HG03097 (cell line): ENCODE data around the gene CTDSPL.

ENCODE experiments used
- ATAC-seq: cut with Tn5 transposase; IDR thresholded peaks from one replicate; pipeline ENCODE4 v1.9.1; 2021; ENCODE audit not compliant: unreplicated experiment, low FRiP score

CTDSPL gene

GRCh38 chr3:37910671-37911400 is 49.2 kb downstream of the CTDSPL start:
- no peak for ATAC-seq

GRCh38 chr3:37912052-37912733 is 50.5 kb downstream of the CTDSPL start:
- no peak for ATAC-seq

- no peak for ATAC-seq
These were observed 51.8 kb downstream of the CTDSPL start for GRCh38 chr3:37913522-37913921.

DNA sequence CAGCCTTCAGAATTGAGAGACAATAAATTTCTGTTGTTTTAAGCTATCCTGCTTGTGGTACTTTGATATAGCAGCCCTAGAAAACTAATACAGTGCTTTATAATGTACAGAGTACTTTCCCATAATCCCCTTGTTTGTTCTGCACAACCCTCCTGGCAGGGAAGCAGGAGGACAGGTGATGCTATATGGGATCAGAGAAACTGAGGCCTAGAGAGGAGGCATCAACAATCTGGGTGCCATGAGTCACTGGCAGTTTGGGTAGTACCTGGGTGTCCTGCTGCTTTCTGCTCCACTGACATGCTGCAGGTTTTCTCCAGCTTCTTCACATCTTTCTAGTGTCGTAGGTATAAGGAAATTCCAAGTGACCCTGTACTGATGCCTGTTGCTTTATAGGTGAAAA is 55.0 kb downstream of the CTDSPL start:
- no peak for ATAC-seq

- ATAC-seq, result no peak
These were observed 56.9 kb downstream of the CTDSPL start for GRCh38 chr3:37918627-37919026.

GRCh38 chr3:37920156-37920699 is 58.5 kb downstream of the CTDSPL start:
- no peak for ATAC-seq

DNA sequence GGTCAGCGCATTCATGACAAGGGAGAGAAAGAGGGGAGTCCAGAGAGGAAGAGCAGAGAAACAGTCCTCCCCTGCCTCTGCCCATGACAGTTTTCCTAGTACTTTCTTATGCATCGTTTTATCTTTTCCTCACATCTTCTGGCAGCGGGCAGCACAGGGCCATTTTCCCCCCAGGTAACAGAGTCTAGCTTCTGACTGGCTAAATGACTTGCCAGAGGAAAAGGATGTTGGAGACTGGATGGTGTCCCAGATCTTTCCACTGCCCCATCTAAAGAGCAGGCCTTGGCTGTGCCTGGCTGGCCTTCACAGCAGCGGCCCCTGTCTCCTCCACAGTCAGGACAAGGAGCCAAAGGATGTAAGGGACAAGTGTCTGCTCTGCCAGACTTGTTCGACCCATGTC is 59.3 kb downstream of the CTDSPL start:
- ATAC-seq, result no peak

DNA sequence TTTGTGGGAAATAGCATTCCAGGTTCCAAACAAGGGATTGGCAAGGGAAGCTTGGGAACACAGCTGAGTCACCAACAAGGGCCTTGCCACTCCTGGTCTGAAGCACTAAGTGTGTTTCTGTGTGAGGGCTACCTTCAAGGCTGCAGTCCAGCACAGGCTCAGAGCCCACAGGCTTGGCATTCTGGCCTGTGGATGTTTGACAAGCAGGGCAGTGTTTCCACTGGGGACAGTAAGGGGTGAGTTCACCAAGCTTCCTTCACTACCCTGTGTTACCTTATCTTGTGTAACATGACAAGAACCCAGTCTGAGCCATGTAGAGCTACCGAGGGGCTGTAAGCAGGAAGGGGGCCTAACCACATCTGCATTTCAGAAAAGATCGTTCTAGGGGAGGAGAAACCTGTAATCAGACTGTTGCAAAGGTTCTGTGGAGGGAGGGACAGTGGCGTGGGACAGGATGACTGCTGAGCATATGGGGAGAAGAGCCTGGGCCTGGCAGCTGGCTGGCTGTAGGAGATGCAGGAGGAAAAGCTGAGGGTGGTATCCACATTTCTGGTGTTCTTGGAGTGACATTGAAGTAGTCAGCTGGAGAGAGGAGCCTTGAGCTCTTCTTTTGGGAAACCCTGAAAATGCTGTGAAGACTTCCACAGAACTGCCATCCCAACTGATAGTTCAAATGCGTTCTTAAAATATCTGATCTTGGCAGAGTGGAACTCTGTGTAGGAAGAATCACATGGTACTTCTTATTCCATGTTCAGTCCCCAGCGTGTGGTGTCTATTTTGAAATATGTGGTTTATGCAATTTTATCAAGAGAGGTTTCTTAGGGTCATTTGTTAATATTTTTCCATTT is 61.3 kb downstream of the CTDSPL start:
- no peak for ATAC-seq

- no peak for ATAC-seq
These were observed 61.9 kb downstream of the CTDSPL start for GRCh38 chr3:37923569-37924040.

DNA sequence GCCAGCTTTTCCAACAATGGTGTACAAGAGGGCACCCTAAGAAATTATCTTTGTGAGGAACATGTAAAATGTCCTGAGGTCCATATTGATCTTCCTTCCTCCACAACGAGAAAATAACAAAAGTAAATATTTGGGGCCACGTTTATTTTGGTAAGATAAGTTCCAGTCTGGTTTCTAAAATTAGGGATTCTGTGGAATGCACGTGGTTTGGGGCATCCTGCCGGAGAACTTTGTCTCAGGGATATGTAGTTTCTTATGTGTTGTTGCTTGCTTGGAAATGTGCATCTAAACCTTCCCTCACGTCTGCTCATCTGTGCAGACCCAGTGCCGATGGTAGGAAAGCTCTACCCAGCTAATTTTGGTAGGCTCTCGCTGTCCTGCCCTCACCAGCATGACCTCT is 62.8 kb downstream of the CTDSPL start:
- ATAC-seq, result no peak

GRCh38 chr3:37925157-37925556 is 63.5 kb downstream of the CTDSPL start:
- ATAC-seq, result no peak

DNA sequence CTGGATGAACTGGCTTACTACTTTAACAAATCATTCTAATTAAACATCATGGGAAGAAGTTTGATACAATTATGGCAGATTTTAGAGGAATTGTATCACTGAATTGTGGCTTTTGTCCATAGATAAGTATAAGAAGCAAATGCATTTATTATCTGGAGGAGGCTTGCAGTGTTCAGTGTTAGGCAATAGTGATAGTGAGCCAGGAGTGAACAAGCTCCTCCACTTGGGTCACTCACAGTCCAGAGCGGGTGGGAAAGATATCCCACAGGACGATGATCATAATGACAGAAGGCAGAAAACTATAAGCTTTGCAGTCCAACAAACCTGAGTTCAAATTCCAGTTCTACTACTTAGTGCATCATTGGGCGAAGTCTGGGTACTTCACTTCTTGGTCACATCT is 64.9 kb downstream of the CTDSPL start:
- no peak for ATAC-seq

DNA sequence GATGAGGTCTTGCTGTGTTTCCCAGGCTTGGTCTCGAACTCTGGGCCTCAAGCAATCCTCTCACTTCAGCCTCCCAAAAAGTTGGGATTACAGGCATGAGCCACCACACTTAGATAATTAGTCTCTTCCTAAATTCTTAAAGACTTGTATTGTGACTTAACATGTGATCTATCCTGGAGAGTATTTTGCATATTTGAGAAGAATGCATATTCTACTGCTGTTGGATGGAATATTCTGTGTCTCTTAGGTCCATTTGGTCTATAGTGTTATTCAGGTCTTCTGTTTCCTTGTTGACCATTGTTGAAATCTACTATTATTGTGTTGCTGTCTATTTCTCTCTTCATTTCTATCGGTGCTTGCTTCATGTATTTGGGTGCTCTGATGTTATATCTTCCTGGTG is 68.8 kb downstream of the CTDSPL start:
- no peak for ATAC-seq

GRCh38 chr3:37932505-37932904 is 70.8 kb downstream of the CTDSPL start:
- no peak for ATAC-seq

DNA sequence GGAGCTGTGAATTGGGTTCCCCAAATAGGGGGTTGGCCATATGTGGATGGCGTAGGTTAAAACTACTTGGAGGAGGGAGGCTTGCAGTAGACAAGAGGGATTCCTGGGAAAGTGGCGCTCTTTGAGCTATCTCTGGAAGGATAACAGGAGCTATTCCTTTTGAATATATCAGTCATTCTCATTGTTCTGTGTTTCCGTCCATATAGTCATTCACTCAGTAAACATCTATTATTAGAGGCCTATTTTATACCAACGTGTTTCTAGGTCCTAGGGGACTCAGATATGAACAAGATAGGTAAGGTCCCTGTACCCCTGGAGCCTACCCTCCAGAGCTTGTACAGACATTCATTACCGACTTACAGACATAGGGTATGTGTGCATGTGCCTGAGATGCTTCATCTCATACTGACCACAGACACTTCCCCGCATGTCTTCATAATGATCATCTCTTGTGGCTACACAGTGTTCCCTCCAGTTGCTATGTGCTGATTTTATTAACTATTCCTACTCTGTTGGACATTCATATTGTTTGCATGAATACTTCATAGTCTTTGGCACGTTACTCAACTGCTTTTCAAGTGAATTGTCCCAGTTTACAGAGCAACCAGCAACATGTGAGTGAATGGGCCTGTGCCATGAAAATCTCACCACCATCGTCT is 73.1 kb downstream of the CTDSPL start:
- no peak for ATAC-seq

DNA sequence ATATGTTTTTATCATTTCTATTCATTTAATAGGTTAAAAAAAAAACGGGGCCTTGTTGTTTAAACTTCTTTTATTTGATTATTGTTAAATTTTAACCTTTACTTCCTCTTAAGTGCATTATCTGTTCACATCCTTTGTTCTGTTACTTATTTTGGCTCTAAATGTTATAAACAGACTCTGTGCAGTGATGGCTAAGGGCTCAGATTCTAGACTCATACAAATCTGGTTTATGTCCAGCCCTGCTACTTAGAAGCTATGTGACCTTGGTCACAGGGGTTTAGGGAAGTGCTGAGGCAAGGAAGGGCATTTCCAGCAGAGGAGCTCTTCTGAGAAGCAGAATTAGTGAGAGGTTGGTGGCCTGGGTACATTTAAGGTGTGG is 73.6 kb downstream of the CTDSPL start:
- no peak for ATAC-seq

- no peak for ATAC-seq
These were observed 74.3 kb downstream of the CTDSPL start for GRCh38 chr3:37935756-37936666.

- ATAC-seq, result no peak
These were observed 75.5 kb downstream of the CTDSPL start for GRCh38 chr3:37937156-37937555.

- no peak for ATAC-seq
These were observed 76.3 kb downstream of the CTDSPL start for GRCh38 chr3:37938011-37938410.
